Neural cell (in vitro differentiated cells): ENCODE measurements around the gene NECTIN3.

Experiments used
- CTCF ChIP-seq: fragments of 450-650 bp; IDR thresholded peaks from 2 replicates; pipeline ENCODE4 v1.5.1; 2014; ENCODE audit warnings: antibody characterized with exemption, mild to moderate bottlenecking, moderate library complexity; ENCODE audit not compliant: poor library complexity, severe bottlenecking
- EZH2 ChIP-seq: fragments of 200-600, 300-800 bp; shearing (Covaris generic), sonication (generic); IDR thresholded peaks from 2 replicates; pipeline ENCODE4 v1.6.1; 2014; ENCODE audit warnings: antibody characterized with exemption, low read length, borderline replicate concordance, mild to moderate bottlenecking; ENCODE audit not compliant: insufficient read depth, poor library complexity, severe bottlenecking

GRCh38 chr3:111033470-111034050 is 38.1 kb upstream of the NECTIN3 start:
- TF ChIP-seq CTCF (no peak), EZH2 (no peak)
